Hepatic stellate cell (primary cell): ENCODE data around the gene FZD8.

Source experiments
- DNase-seq: peaks from one replicate; pipeline ENCODE4 v3.0.0; 2011; ENCODE audit warnings: low spot score

The FZD8 gene

DNA sequence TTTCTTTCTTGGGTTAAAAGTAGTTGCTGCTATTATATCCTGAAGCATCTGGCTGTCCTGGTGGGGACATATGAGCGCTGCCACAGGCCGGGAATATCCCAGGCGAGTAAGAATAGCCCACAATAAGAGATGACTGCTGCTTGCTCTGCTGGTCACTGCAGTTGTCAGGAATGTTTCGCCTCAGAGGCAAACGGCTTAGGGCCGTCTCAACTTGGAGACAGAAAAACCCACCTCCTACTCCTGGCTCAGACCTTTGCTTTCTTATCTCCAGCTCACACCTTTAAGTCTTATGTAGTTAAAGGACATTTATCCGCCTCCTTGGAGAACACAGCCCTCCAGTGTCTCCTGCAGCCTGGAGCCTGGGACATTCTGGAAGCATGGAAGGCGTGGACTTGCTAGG lies 36.9 kb downstream of the FZD8 start, which contains the start of gene GJD4:
Gene GJD4, plus strand, starts transcription at position 151 of the 400 bp plus-strand sequence. Its CDS starts 227 bp downstream, at position 378.
- no peak for DNase-seq

DNA sequence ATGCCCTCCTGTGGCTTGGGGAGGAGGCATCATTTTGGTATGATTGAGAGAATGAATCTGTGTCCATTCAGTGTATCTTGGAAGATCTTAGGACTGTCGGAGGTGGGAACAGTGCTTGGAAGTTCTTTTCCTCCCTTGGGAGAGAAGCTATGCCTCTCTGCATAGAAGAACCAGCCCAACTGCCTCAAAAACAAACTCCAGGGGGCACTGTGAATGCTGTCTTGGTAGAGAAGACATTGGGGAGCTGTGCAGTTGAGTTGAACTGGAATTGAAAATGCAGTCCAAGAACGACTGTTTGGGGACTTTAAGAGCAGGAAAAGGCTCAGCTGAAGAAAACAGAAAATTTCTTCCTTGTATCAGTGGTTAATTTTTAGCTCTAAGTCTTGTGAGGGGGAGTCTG lies 41.9 kb downstream of the FZD8 start:
- DNase-seq: no peak

DNA sequence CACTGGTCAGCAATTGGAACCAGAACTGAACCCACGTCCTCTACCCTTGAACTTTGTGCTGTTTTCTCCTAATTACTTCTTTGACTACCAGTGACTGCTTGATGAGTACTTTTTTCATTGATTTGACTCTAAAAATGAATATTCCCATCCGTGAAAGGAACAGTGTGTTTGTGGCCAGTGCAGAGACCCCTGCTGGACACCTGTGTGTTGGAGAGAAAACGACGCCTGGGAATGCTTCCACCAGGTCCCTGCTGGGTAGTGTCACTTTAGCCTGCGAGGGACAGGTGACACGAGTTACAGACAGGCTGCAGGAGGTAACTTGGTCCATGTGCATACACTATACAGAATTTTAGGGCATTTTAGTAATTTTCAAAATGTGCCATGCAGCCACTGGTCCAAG lies 43.7 kb downstream of the FZD8 start:
- no peak for DNase-seq

- no peak for DNase-seq
These were observed 47.0 kb downstream of the FZD8 start for GRCh38 chr10:35595106-35595505.

- no peak for DNase-seq
These were observed 47.7 kb downstream of the FZD8 start for GRCh38 chr10:35594115-35595079.

- DNase-seq: no peak
These were observed 49.7 kb downstream of the FZD8 start for GRCh38 chr10:35592441-35592840.

GRCh38 chr10:35588836-35589235 lies 53.3 kb downstream of the FZD8 start:
- no peak for DNase-seq
